GM08714 (cell line): ENCODE data around the gene UHRF2.

Experiments used
- H3K4me3 ChIP-seq: fragments of 200-500 bp; sonication (Bioruptor generic); 2 replicates; pipeline ENCODE4 v1.5.1; 2014; ENCODE audit warnings: mild to moderate bottlenecking, low read length, inconsistent platforms
- ZNF274 ChIP-seq: IDR thresholded peaks from 2 replicates; pipeline ENCODE4 v1.6.1; 2012; ENCODE audit warnings: mild to moderate bottlenecking, low read depth, low read length

The UHRF2 gene

GRCh38 chr9:6413365-6414246, 607 bp downstream of the UHRF2 start:
- H3K4me3 ChIP-seq: peak overlapping the region; percentile 99
- no peak for TF ChIP-seq ZNF274

- H3K4me3 ChIP-seq: peak overlapping the region; percentile 99
- no peak for TF ChIP-seq ZNF274
These were observed 1.2 kb downstream of the UHRF2 start for GRCh38 chr9:6414247-6414641.

GRCh38 chr9:6415266-6415665, 2.3 kb downstream of the UHRF2 start:
- TF ChIP-seq ZNF274: no peak
- peak overlapping the region; percentile 99 for H3K4me3 ChIP-seq

DNA sequence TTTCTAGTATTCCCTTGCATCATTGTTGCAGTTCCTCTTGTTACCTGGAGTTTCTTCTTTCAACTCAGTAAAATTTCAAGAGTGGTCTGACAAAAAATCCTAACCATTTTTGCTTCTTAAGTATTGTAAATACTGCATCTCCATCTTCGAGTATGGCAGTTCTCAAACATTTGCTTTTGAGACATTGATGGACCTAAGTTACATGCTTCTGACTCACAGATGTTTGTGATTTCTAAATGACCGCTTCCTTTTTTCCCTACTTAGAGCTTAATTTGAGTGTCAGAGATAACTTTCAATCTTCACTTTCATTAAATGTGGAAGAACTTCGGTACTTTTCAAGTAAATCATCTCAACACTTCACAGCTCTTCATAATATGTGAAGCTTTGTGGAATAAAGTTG, 4.2 kb downstream of the UHRF2 start:
- peak overlapping the region; percentile 27; the same call in 1 of the 2 replicates for H3K4me3 ChIP-seq

DNA sequence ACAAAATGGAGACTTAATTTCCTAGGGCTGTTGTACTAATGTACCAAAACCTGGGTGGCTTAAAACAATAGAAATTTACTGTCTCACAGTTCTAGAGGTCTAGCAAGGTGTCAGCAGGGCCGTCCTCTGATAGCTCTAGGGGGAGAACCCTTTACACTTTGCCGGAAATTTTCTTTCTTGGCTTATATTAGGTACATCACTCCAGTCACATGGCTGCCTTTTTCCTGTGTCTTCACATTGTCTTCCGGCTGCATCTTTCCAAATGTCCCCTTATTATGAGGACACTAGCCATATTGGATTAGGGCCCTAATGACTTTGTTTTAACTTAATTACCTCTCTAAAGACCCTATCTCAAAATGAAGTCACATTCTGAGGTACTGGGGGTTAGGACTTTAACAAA, 5.8 kb downstream of the UHRF2 start:
- H3K4me3 ChIP-seq: peak overlapping the region; percentile 57
- TF ChIP-seq ZNF274: no peak

More for the DNA sequence above, 4.2 kb downstream of the UHRF2 start:
- TF ChIP-seq ZNF274: no peak

DNA sequence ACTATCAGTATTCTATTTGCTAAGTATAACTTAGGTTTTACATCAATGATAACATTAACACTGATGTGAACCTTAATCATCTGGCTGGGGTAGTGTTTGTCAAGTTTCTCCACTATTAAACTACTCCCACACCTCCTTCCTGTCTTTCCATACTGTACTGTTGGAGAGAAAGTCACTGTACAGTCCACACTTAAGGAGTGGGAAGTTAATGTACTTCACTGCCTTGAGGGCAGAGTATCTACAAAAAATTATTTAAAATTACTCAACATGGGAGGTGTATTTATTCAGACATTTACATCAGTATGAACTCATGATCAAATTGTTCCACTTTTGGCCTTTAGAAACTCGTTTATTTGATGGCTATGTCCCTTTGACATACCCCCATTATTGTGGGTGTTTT, 11.9 kb downstream of the UHRF2 start:
- no peak for TF ChIP-seq ZNF274

DNA sequence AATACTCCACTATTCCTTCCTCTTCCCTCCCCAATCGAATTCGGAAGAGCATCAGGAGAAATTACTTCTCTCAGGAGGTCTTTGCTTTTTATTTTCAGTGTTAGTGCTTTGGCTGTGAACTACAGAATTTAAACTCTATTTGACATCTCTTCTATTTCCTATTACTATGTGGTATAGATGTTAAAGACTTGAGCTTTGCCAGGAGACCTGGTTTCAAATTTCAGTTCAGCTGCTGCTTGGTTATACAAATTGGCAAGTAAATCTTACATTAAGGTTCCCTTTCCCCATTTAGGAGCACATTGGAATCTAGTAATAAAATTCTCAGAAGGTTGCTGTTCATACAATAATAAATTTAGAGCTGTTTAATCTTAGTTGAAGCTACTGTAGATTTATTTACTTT, 13.1 kb downstream of the UHRF2 start:
- TF ChIP-seq ZNF274: no peak
- H3K4me3 ChIP-seq: no peak overlapping the region

More for the DNA sequence above, 11.9 kb downstream of the UHRF2 start:
- no peak overlapping the region for H3K4me3 ChIP-seq

- no peak for TF ChIP-seq ZNF274
These were observed 16.2 kb downstream of the UHRF2 start for GRCh38 chr9:6428940-6429889.

DNA sequence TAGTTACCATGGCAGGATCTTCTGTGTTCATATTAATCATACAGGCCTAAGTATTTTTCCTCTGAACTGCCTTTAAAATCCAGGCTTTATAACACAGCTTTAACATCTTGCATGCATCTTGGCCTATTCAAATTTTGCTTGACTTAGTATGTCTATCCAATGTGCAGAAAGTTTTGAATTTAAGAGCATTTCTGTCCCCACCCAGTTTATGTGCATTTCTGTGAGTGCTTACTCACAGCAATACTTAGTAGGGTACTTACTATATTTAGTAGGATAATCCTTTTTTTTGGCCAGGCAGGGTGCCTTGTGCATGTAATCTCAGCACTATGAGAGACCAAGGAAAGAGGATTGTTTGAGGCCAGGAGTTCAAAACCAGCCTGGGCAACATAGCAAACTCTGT, 18.0 kb downstream of the UHRF2 start:
- H3K4me3 ChIP-seq: no peak overlapping the region
- no peak for TF ChIP-seq ZNF274

More at GRCh38 chr9:6428940-6429889, 16.2 kb downstream of the UHRF2 start:
- no peak overlapping the region; the same call in 1 of the 2 replicates for H3K4me3 ChIP-seq

DNA sequence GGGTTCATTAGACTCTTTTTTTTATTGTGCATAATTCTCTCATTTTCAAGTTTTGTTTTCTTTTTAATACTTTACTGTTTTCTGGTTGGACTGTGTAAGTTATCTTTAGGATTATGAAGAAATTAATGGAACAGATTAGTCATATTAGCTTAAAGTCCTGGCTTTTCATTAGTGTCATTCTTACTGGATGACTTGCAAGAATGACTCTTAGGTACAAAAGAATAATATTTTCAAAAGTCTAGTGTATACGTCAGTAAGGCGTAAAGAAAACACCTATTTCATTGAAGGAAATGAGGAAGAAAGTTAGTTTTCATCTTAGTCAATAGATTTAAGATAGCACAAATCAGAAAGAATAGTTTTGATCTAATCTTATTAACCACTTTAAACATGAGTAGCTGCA, 20.4 kb downstream of the UHRF2 start:
- no peak overlapping the region for H3K4me3 ChIP-seq
- TF ChIP-seq ZNF274: no peak

DNA sequence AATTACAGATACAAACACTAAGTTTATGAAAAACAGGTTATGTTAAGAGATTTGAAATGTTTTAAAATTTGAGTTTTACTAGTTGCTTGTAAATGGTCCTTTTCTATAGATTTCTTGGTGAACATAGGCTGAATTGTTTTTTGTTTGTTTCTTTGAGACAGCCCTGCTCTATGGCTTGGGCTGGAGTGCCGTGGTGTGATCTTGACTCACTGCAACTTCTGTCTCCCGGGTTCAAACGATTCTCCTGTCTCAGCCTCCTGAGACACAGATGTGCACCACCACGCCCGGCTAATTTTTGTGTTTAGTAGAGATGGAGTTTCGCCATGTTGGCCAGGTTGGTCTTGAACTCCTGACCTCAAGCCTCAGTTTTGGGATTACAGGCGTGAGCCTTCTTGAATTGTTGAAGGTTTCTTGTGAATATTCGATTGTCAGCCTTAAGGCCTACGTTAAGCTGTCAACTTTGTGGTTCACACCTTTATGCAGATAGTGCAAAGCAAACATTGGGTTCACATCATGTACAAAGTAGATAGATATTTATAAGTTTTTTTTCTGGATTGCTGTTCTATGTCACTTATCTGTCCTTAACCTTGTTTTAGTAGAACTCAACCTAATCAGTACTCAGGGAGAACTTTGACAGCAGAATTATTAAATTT, 26.2 kb downstream of the UHRF2 start:
- no peak for TF ChIP-seq ZNF274
- no peak overlapping the region for H3K4me3 ChIP-seq

DNA sequence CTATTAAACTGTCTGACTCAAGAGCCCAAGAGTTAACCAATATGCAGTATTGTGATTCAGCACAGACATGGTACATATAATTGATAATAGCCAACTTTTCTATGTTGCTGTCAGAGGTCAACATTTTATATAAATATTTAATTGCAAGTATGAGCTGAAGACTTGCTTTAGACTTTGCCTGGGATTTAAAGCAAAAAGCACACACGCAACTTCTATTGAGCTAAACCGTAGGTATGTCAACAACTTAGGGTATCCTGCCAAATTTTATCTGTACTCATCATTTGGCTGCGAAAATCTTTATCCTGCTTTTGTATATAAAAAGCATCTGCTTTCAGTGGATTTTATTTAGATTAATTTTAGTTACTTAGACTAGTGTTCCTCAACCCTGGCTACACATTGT, 27.4 kb downstream of the UHRF2 start:
- TF ChIP-seq ZNF274: no peak

GRCh38 chr9:6441269-6441668, 28.3 kb downstream of the UHRF2 start:
- H3K4me3 ChIP-seq: no peak overlapping the region
- TF ChIP-seq ZNF274: no peak

More for the DNA sequence above, 27.4 kb downstream of the UHRF2 start:
- no peak overlapping the region for H3K4me3 ChIP-seq

DNA sequence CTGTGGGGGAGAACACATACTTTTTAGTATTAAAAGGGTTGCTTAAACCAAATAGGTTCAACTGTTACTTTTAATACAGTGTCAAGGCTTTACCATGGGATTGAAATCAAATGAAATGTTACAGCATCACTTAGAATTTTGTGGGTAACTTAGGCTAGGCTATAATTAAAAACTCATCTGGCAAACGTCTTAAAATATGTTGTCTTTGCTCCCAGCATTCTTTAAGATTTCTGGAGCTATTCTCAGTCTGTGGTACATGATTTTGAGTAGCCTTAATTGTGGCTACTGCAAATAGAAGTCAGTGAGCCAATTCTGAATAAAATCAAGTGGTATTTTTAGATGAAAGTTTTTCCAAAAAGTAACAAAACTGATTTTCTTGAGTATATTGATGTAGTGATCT, 30.7 kb downstream of the UHRF2 start:
- no peak for TF ChIP-seq ZNF274
- H3K4me3 ChIP-seq: no peak overlapping the region

GRCh38 chr9:6444128-6444527, 31.1 kb downstream of the UHRF2 start:
- TF ChIP-seq ZNF274: no peak

More at GRCh38 chr9:6444128-6444527, 31.1 kb downstream of the UHRF2 start:
- no peak overlapping the region for H3K4me3 ChIP-seq
